Pancreas (tissue), 10 donors: ENCODE measurements around the gene ZNF846. TPM values are rescaled to one million over a fixed set of nuclear protein-coding genes. Genes with fewer than 3 reads are reported as not detected.

ENCODE experiments used
- ATAC-seq, 4 donors: fragments of 200-7000 bp; cut with Tn5 transposase; one replicate each; pipeline versions ENCODE4 v1.8.0 to v1.9.1; 2020; ENCODE audit warnings: mild to moderate bottlenecking in 4 of 4, moderate library complexity in 4 of 4
- DNase-seq, 6 donors: peaks; one replicate each; pipeline ENCODE4 v3.0.0-alpha.2; 2020
- FAIRE-seq: peaks from 2 replicates; lab custom pipeline; 2012; peaks lifted over from hg19 to GRCh38; lab: Jason Lieb, UNC
- H3K27ac ChIP-seq, 4 donors: fragments of 200-600 bp; sonication (generic); 1 replicate in 3 of 4; 2 replicates in 1 of 4; pipeline versions ENCODE4 v1.5.0 to v1.8.0; 2020
- H3K27me3 ChIP-seq, 4 donors: fragments of 200-600 bp; one replicate each; pipeline ENCODE4 v1.8.0; 2021
- H3K36me3 ChIP-seq, 3 donors: fragments of 200-600 bp; sonication (generic) in 1 of 3; one replicate each; pipeline versions ENCODE4 v1.5.0 to v1.8.0; 2020 to 2021
- H3K4me1 ChIP-seq, 3 donors: fragments of 200-600 bp; one replicate each; pipeline ENCODE4 v1.8.0; 2021
- H3K4me3 ChIP-seq, 4 donors: fragments of 200-600 bp; sonication (generic) in 2 of 4; one replicate each; pipeline versions ENCODE4 v1.5.0 to v1.8.0; 2020 to 2021
- H3K9me3 ChIP-seq, 4 donors: fragments of 200-600 bp; one replicate each; pipeline ENCODE4 v1.8.0; 2021
- WGBS, 2 donors: extraction: QIAGEN DNeasy Blood & Tissue Kit; methylation state at CpG; one replicate each; pipeline ENCODE4 v1.1.7; 2013; 5-methylcytosine and 5-hydroxymethylcytosine counted together
- intact Hi-C, 3 donors: fragments of 100-400 bp; cut with DNase I; formaldehyde crosslinking; loops; one replicate each; pipeline versions ENCODE4 v1.11.1 to v1.14.2; 2022
- polyA plus RNA-seq, 2 donors: library from polyadenylated mRNA; stranded (reverse); fragments of 200-250 nt; gene quantifications; one replicate each; pipeline ENCODE4 v1.2.3, GENCODE V29; 2013
- total RNA-seq, 6 donors: library from RNA; stranded (reverse); fragmentation: NEBNext Ultra II Directional in 4 of 6; extraction: Animal tissue kit (Norgen Biotek cat#: 25700) in 4 of 6; gene quantifications; one replicate each; pipeline versions ENCODE4 v1.2.1 to v1.2.4, GENCODE V29; 2021 to 2023
- TF ChIP-seq, protein P1 (sequence below), 4 donors: fragments of 200-600 bp; sonication (generic) in 3 of 4; IDR thresholded peaks; one replicate each; pipeline versions ENCODE4 v1.5.0 to v1.8.0; 2021; ENCODE audit warnings: antibody characterized with exemption in 4 of 4
- donor health status: healthy with polysubstance abuse.
- donor health status: DM: no; HTN: no; CAD: no; lungs with moderate emphysema.
- donor health status: DM: no; HTN: no; CAD: no.
- donor health status: control.
- donor health status: control.
- donor health status: Bipolar disorder and iron deficiency.
- donor health status: DM: yes; HTN: yes; CAD: no.
- donor health status: DM: no; HTN: no; CAD: no.
- donor health status: DM: no; HTN: no; CAD: no.
- donor health status: DM: yes; HTN: yes; CAD: no.

ZNF846 gene
- total and polyA plus RNA-seq, 8 donors: 2.3 to 10.2 (median 4.1) TPM

DNA sequence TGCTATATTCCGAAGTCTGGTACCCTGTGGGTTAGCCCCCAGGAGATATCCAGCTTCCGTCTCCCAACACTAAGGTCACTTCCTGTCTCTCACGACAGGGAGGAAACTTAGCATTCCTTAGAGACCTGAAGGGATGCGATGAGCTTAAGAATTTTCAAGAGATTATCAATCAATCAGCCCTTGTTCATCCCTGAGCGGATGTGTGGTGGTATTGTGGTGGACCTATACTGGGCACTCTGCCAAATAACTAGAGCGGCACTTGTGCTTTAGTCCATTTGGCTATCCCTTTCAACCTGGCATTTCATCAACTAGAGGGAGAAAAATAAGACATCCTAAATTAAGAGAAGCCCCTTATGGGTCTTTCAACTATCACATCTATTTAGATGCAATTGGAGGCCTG lies 62.7 kb downstream of the ZNF846 start:
- no peak overlapping the region for H3K4me3 ChIP-seq
- FAIRE-seq (no peak), ATAC-seq (no peak), DNase-seq (no peak)
- TF ChIP-seq, protein P1, sequence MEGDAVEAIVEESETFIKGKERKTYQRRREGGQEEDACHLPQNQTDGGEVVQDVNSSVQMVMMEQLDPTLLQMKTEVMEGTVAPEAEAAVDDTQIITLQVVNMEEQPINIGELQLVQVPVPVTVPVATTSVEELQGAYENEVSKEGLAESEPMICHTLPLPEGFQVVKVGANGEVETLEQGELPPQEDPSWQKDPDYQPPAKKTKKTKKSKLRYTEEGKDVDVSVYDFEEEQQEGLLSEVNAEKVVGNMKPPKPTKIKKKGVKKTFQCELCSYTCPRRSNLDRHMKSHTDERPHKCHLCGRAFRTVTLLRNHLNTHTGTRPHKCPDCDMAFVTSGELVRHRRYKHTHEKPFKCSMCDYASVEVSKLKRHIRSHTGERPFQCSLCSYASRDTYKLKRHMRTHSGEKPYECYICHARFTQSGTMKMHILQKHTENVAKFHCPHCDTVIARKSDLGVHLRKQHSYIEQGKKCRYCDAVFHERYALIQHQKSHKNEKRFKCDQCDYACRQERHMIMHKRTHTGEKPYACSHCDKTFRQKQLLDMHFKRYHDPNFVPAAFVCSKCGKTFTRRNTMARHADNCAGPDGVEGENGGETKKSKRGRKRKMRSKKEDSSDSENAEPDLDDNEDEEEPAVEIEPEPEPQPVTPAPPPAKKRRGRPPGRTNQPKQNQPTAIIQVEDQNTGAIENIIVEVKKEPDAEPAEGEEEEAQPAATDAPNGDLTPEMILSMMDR (IDR thresholded peaks at IDR 0.05): no peak
- H3K27ac ChIP-seq: no peak overlapping the region
- no peaks in the 10 kb centered on the region for H3K27me3 ChIP-seq
- no peaks in the 10 kb centered on the region for H3K36me3 ChIP-seq
- no peaks in the 10 kb centered on the region for H3K9me3 ChIP-seq
- H3K4me1 ChIP-seq: no peaks in the 10 kb centered on the region
- 76 to 78% methylated on average over 6 of the region's 6 CpGs for WGBS, 2 donors
- intact Hi-C loops: no loop called here

DNA sequence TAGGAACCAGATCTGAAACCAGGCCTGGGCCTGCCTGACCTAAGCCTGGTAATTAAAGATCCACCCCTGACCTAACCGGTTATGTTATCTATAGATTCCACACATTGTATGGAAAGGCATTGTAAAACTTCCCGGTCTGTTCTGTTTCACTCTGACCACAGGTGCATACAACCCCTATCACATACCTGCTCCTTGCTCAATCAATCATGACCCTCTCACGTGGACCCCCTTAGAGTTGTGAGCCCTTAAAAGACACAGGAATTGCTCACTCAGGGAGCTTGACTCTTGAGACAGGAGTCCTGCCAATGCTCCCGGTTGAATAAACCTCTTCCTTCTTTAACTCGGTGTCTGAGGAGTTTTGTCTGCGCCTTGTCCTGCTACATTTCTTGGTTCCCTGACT lies 66.4 kb downstream of the ZNF846 start:
- Histone ChIP-seq H3K9me3 (no peaks in the 10 kb centered on the region), H3K4me3 (no peak overlapping the region), H3K4me1 (no peaks in the 10 kb centered on the region), H3K27ac (no peak overlapping the region), H3K36me3 (no peaks in the 10 kb centered on the region), H3K27me3 (no peaks in the 10 kb centered on the region)
- TF ChIP-seq, protein P1 (IDR thresholded peaks at IDR 0.05): no peak
- no peak for FAIRE-seq
- intact Hi-C loops: no loop called here
- 71 to 76% methylated on average over 6 of the region's 6 CpGs for WGBS, 2 donors
- DNase-seq: no peak
- ATAC-seq: no peak

Other genes with a start within 250 kb of the ZNF846 start
- gene ZNF426, start 230.1 kb downstream of the ZNF846 start, total RNA-seq: 10 to 100 TPM in 1 of 6 donors, 1 to 10 TPM in 5; 3.4 to 10.4 (median 6.0) TPM
- 1 to 10 TPM; 1.8 to 1.9 TPM for gene ZNF426, start 230.1 kb downstream of the ZNF846 start, polyA plus RNA-seq
- gene ZNF121, start 184.2 kb downstream of the ZNF846 start, total RNA-seq: 10 to 100 TPM in 5 of 6 donors, 1 to 10 TPM in 1; 9.8 to 17.4 (median 11.1) TPM
- gene ZNF121, start 184.2 kb downstream of the ZNF846 start, polyA plus RNA-seq: 1 to 10 TPM; 5.4 to 5.6 TPM
- gene ZNF561, start 147.5 kb downstream of the ZNF846 start, total RNA-seq: 10 to 100 TPM; 10.3 to 24.6 (median 17.8) TPM
- 10 to 100 TPM; 11.7 to 17.0 TPM for gene ZNF561, start 147.5 kb downstream of the ZNF846 start, polyA plus RNA-seq
- 10 to 100 TPM; 11.5 to 22.4 (median 13.5) TPM for gene ZNF562, start 93.6 kb downstream of the ZNF846 start, total RNA-seq
- 1 to 10 TPM; 3.9 to 4.2 TPM for gene ZNF562, start 93.6 kb downstream of the ZNF846 start, polyA plus RNA-seq
- 10 to 100 TPM in 1 of 6 donors, 1 to 10 TPM in 5; 6.5 to 12.5 (median 7.0) TPM for gene FBXL12, start 50.3 kb upstream of the ZNF846 start, total RNA-seq
- 10 to 100 TPM; 16.6 to 20.5 TPM for gene FBXL12, start 50.3 kb upstream of the ZNF846 start, polyA plus RNA-seq
- 100 to 1,000 TPM in 2 of 6 donors, 10 to 100 TPM in 4; 57.5 to 117 (median 87.5) TPM for gene UBL5, start 59.2 kb upstream of the ZNF846 start, total RNA-seq
- 100 to 1,000 TPM; 361 to 440 TPM for gene UBL5, start 59.2 kb upstream of the ZNF846 start, polyA plus RNA-seq
- gene PIN1, start 66.6 kb upstream of the ZNF846 start, total RNA-seq: 10 to 100 TPM; 15.1 to 28.4 (median 22.0) TPM
- 10 to 100 TPM; 42.4 to 92.8 TPM for gene PIN1, start 66.6 kb upstream of the ZNF846 start, polyA plus RNA-seq
- gene OLFM2, start 167.8 kb upstream of the ZNF846 start, total RNA-seq: 10 to 100 TPM in 2 of 6 donors, 1 to 10 TPM in 4; 2.4 to 10.6 (median 6.6) TPM
- 10 to 100 TPM; 12.4 to 27.4 TPM for gene OLFM2, start 167.8 kb upstream of the ZNF846 start, polyA plus RNA-seq
- gene COL5A3, start 241.8 kb upstream of the ZNF846 start, total RNA-seq: 1 to 10 TPM; 1.0 to 4.0 (median 2.0) TPM
- 1 to 10 TPM; 6.4 to 8.7 TPM for gene COL5A3, start 241.8 kb upstream of the ZNF846 start, polyA plus RNA-seq
- not detected for gene RDH8, start 244.7 kb upstream of the ZNF846 start, total RNA-seq
- gene RDH8, start 244.7 kb upstream of the ZNF846 start, polyA plus RNA-seq: not detected